PC-9 (cell line): ENCODE results near the gene RS1. TPM values are rescaled to one million over a fixed set of nuclear protein-coding genes. Genes with fewer than 3 reads are reported as not detected.

Source experiments
- BruUV-seq: library from RNA; stranded (reverse); fragments of 400-500 nt; replicated peaks from 2 replicates; lab custom pipeline; 2021; lab: Mats Ljungman, UMichigan
- CTCF ChIA-PET: fragments of 300-600 bp; sonication (Branson Sonifier 250); formaldehyde crosslinking; loops from one replicate; lab custom pipeline; 2022; ENCODE audit warnings: antibody characterized with exemption; lab: Charles Lee
- POLR2A ChIA-PET: fragments of 300-600 bp; sonication (Branson Sonifier 250); formaldehyde crosslinking; loops from one replicate; lab custom pipeline; 2022; ENCODE audit warnings: antibody characterized with exemption; ENCODE audit not compliant: unreplicated experiment; lab: Charles Lee
- DNase-seq, 2 experiments: peaks; one replicate each; pipeline versions ENCODE4 v3.0.0 to v3.0.0-alpha.2; 2015 to 2022; ENCODE audit warnings: mixed read lengths in 1 of 2
- H2AFZ ChIP-seq: fragments of 200-600 bp; sonication (generic); 2 replicates; pipeline ENCODE4 v1.8.1; 2017; ENCODE audit warnings: antibody characterized with exemption
- H3F3A ChIP-seq: fragments of 200-600 bp; sonication (generic); 2 replicates; pipeline ENCODE4 v1.8.1; 2017; ENCODE audit warnings: antibody characterized with exemption, mild to moderate bottlenecking, low read depth; ENCODE audit not compliant: insufficient read depth
- H3K27ac ChIP-seq: fragments of 200-600 bp; sonication (generic); 2 replicates; pipeline ENCODE4 v1.6.1; 2016; ENCODE audit warnings: mixed run types
- H3K27me3 ChIP-seq: fragments of 200-600 bp; sonication (generic); 2 replicates; pipeline ENCODE4 v1.6.1; 2016; ENCODE audit warnings: low read depth, mixed run types; ENCODE audit not compliant: insufficient read depth
- H3K36me3 ChIP-seq: fragments of 200-600 bp; sonication (generic); 2 replicates; pipeline ENCODE4 v1.6.1; 2016; ENCODE audit warnings: low read depth, mixed run types
- H3K4me1 ChIP-seq: fragments of 200-600 bp; sonication (generic); replicated peaks from 2 replicates; pipeline ENCODE4 v1.6.1; 2016; ENCODE audit warnings: mixed run types; ENCODE audit not compliant: insufficient read depth
- H3K4me2 ChIP-seq: fragments of 200-600 bp; sonication (generic); 2 replicates; pipeline ENCODE4 v1.6.1; 2017; ENCODE audit warnings: mixed run types
- H3K4me3 ChIP-seq: fragments of 200-600 bp; sonication (generic); 2 replicates; pipeline ENCODE4 v1.6.1; 2016; ENCODE audit warnings: mixed run types
- H3K79me2 ChIP-seq: fragments of 200-600 bp; sonication (generic); 2 replicates; pipeline ENCODE4 v1.6.1; 2017; ENCODE audit warnings: low read depth, mixed run types
- H3K9me2 ChIP-seq: fragments of 200-600 bp; sonication (generic); 2 replicates; pipeline ENCODE4 v1.8.1; 2017; ENCODE audit warnings: mild to moderate bottlenecking; ENCODE audit not compliant: insufficient read depth
- H3K9me3 ChIP-seq: fragments of 200-600 bp; sonication (generic); 2 replicates; pipeline ENCODE4 v1.8.1; 2016; ENCODE audit warnings: low read depth; ENCODE audit not compliant: insufficient read depth
- H4K20me1 ChIP-seq: fragments of 200-600 bp; sonication (generic); 2 replicates; pipeline ENCODE4 v1.8.1; 2017; ENCODE audit not compliant: insufficient read depth
- EZH2 ChIP-seq: fragments of 200-600 bp; sonication (generic); IDR thresholded peaks from 2 replicates; pipeline ENCODE4 v1.8.0; 2017; ENCODE audit warnings: antibody characterized with exemption, low read depth
- intact Hi-C: fragments of 100-400 bp; cut with micrococcal nuclease; formaldehyde crosslinking; loops from one replicate; pipeline ENCODE4 v1.10.0; 2022; ENCODE audit not compliant: unreplicated experiment
- total RNA-seq: library from RNA; stranded (reverse); gene quantifications from 2 replicates; pipeline ENCODE4 v1.2.3, GENCODE V29; 2021
- TF ChIP-seq, protein P1 (sequence below): fragments of 200-600 bp; sonication (generic); conservative IDR thresholded peaks from 2 replicates; pipeline ENCODE4 v1.6.1; 2017; ENCODE audit warnings: mixed run types, antibody characterized with exemption, mild to moderate bottlenecking, moderate library complexity

The RS1 gene
- total RNA-seq, 1 experiment from 2014 or later = not detected

- Histone ChIP-seq H3K4me2 (no peak overlapping the region), H3K36me3 (no peaks in the 10 kb centered on the region)
Observed at GRCh38 chrX:18596096-18596495, 75.8 kb downstream of the RS1 start.

DNA sequence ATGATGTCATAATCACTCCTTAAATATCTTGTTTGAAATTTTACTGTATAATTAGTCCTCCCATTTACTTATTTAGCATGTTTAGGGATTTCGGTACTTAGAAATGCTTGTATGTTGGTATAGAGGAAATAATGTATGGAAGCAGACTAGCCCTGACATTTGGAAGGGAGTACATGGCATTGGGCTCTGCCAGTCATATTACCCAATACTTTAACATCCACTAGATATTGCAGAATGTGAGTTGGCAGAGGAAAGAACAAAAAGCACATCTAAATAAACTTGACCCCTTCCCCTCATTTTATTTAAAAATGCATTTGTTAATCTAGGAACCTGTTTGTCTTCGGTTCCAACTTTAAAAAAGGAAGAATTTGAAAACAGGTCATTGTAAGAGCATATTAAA is 77.8 kb downstream of the RS1 start:
- Histone ChIP-seq H3K4me1 (no peaks in the 10 kb centered on the region), H3K9me2 (no peaks in the 10 kb centered on the region), H3K9me3 (no peaks in the 10 kb centered on the region), H4K20me1 (no peaks in the 10 kb centered on the region), H2AFZ (no peak overlapping the region), H3K27me3 (no peaks in the 10 kb centered on the region), H3K79me2 (no peaks in the 10 kb centered on the region), H3F3A (no peaks in the 10 kb centered on the region), H3K36me3 (no peaks in the 10 kb centered on the region), H3K4me2 (no peak overlapping the region), H3K27ac (no peak overlapping the region), H3K4me3 (no peak overlapping the region)
- no TSS peak for BruUV-seq
- ChIA-PET CTCF (no interaction called here), POLR2A (no interaction called here)
- intact Hi-C loops = no loop called here
- TF ChIP-seq, protein P1, sequence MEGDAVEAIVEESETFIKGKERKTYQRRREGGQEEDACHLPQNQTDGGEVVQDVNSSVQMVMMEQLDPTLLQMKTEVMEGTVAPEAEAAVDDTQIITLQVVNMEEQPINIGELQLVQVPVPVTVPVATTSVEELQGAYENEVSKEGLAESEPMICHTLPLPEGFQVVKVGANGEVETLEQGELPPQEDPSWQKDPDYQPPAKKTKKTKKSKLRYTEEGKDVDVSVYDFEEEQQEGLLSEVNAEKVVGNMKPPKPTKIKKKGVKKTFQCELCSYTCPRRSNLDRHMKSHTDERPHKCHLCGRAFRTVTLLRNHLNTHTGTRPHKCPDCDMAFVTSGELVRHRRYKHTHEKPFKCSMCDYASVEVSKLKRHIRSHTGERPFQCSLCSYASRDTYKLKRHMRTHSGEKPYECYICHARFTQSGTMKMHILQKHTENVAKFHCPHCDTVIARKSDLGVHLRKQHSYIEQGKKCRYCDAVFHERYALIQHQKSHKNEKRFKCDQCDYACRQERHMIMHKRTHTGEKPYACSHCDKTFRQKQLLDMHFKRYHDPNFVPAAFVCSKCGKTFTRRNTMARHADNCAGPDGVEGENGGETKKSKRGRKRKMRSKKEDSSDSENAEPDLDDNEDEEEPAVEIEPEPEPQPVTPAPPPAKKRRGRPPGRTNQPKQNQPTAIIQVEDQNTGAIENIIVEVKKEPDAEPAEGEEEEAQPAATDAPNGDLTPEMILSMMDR = no peak
- no peak for TF ChIP-seq EZH2
- no peak for DNase-seq

More at GRCh38 chrX:18596096-18596495, 75.8 kb downstream of the RS1 start:
- Histone ChIP-seq H3K27ac (no peak overlapping the region), H3K27me3 (no peaks in the 10 kb centered on the region), H3K4me3 (no peak overlapping the region), H4K20me1 (no peaks in the 10 kb centered on the region), H2AFZ (no peak overlapping the region), H3K9me3 (no peaks in the 10 kb centered on the region), H3F3A (no peaks in the 10 kb centered on the region), H3K9me2 (no peaks in the 10 kb centered on the region), H3K4me1 (no peaks in the 10 kb centered on the region), H3K79me2 (no peaks in the 10 kb centered on the region)
- BruUV-seq = no TSS peak
- ChIA-PET CTCF (no interaction called here), POLR2A (no interaction called here)
- TF ChIP-seq, protein P1 = no peak
- TF ChIP-seq EZH2 = no peak
- no peak for DNase-seq
- intact Hi-C loops = no loop called here

DNA sequence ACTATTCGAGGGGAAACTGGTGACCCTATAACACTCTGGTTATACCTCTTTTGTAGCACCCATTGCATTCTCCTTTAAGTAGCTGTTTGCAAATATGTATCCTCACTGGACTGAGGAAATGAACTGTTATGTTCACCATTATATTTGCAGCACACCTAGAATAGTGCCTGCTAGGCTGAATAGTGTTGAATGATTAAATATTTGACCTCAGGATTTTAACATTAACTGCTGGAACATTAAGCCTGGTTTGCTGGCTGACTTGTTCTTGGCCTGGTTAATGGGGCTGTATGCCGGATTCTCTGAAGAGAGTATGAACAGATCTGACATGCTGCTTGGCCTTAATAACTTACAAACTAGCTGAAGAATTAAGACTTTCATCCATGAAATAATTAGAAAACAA is 80.1 kb downstream of the RS1 start:
- no peak for DNase-seq
- TF ChIP-seq, protein P1 = no peak
- TF ChIP-seq EZH2 = no peak
- no peaks in the 10 kb centered on the region for H3K27me3 ChIP-seq
- H3K36me3 ChIP-seq = no peaks in the 10 kb centered on the region
- H3K9me2 ChIP-seq = no peaks in the 10 kb centered on the region
- no peak overlapping the region for H3K4me3 ChIP-seq
- no peaks in the 10 kb centered on the region for H4K20me1 ChIP-seq
- no peaks in the 10 kb centered on the region for H3K79me2 ChIP-seq
- H3K9me3 ChIP-seq = no peaks in the 10 kb centered on the region
- H3K4me1 ChIP-seq = no peaks in the 10 kb centered on the region
- no peak overlapping the region for H2AFZ ChIP-seq
- CTCF ChIA-PET = no interaction called here
- H3K27ac ChIP-seq = no peak overlapping the region
- no peaks in the 10 kb centered on the region for H3F3A ChIP-seq
- intact Hi-C loops = no loop called here
- no TSS peak for BruUV-seq
- POLR2A ChIA-PET = no interaction called here
- no peak overlapping the region for H3K4me2 ChIP-seq

Other genes starting within 250 kb of the RS1 start
- 4.2 and 5.0 TPM in 2 replicates for gene CDKL5, start 246.5 kb downstream of the RS1 start, total RNA-seq
- not detected in 2 replicates for gene PPEF1, start 35.5 kb upstream of the RS1 start, total RNA-seq